NCI-H1694 (cell line): Measurements from ENCODE around the gene MMP24.
"Not testable (repeated sequence)": the region's sequence is repeated elsewhere in the genome, so short reads cannot be mapped to it uniquely, and the experiment has no call there.

Experiments used
- DNase-seq: peaks from one replicate; lab custom pipeline; 2025; lab: John Stamatoyannopoulos, UW

MMP24 gene

DNA sequence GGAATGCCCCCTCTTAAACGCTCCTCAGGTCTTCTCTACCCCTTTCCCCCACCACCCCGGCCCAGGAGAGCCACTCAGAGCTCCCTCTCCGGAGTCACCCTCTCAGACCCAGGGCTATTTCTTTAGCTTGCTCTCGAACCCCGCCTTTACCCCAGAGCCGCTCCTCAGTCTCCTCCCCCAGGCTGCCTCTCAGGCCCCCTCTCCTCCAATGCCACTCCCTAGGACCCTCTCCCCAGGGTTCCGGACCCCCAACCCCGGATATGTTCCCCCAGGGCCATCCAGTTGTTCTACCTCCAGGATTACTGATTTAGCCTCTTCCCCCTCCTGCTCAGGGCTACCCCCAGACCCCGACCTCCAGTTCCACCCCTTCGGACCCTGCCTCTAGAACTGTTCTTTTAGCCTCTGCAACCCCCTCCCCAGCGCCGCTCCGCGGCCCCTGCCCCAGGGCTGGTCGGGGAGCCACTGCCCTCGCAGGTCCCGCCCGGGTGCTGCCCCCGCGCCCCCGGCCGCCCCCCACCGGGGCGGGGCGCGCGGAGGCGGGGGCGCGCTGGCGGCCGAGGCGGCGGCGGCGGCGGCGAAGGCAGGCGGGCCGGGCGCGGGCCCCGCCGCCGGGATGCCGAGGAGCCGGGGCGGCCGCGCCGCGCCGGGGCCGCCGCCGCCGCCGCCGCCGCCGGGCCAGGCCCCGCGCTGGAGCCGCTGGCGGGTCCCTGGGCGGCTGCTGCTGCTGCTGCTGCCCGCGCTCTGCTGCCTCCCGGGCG lies at the start of gene MMP24:
MMP24 (plus strand) TSS at position 565 of the 758 bp plus-strand sequence; CDS start at position 614, 49 bp downstream.
- no peak for DNase-seq

DNA sequence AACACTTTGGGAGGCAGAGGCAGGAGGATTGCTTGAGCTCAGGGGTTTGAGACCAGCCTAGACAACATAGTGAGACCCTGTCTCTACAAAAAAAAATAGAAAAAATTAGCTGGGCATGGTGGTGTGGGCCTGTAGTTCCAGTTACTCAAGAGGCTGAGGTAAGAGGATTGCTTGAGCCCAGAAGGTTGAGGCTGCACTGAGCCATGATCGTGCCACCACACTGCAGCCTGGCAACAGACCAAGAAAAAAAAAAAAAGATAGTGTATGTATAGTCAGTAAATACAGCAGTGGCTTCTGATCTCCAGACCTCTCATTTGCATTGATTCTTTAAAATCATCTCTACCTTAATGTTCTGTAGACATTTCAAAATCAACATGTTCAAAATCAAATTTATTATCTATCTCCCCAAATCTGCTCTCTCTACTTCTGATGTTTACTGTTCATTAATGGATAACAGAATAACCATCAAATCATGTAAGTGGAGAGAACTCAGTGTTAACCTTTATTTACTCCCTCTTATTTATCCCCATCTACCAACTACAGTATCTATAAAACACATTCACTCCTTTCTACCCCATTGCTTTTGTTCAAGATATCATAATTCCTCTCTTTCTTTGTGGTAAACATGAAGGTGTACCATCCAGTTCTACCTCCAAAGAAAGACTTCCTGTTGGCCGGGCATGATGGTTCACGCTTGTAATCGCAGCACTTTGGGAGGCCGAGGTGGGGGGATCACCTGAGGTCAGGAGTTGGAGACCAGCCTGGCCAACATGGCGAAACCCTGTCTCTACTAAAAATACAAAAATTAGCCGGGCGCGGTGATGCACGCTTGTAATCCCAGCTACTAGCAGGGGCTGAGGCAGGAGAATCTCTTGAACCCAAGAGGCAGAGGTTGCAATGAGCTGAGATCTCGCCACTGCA lies 46.9 kb upstream of the MMP24 start:
- DNase-seq: no peak

DNA sequence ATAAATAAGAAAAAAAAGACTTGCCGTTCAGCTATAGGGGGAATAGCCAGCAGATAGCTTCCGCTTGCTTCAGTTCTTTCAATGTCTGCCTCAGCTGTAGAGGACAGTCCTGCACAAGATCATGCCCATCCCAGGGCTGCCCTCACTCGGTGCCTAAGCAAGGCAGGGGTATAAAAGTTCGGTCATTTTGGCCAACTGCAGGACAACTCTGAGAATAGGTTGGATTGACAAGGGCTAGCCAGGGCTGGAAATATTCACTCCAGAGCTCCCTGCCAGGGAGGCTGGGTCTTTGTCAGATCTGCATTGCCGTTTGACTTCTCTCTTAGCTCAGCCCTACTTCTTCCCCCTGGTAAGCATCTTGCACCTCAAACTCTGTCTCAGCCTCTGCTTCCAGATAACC lies 46.2 kb upstream of the MMP24 start:
- no peak for DNase-seq

DNA sequence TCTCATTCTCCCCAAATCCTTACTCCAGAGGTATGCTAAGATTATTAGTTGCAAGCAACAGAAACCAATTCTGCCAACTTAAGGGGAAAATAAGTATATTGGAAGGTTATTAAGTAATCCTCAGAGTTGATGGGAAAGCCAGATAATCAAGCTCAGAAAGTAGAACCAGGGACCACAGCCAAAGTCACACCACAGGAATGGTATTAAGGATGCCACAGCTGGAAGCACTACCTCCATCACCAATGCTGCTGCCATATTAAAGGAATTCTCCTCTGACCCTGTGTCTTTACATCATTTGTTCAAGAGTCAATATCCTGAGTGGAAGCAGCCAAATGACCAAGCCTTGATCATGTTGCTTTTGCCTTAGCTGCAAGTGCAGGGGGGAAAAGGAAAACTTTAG lies 44.8 kb upstream of the MMP24 start:
- DNase-seq: no peak

DNA sequence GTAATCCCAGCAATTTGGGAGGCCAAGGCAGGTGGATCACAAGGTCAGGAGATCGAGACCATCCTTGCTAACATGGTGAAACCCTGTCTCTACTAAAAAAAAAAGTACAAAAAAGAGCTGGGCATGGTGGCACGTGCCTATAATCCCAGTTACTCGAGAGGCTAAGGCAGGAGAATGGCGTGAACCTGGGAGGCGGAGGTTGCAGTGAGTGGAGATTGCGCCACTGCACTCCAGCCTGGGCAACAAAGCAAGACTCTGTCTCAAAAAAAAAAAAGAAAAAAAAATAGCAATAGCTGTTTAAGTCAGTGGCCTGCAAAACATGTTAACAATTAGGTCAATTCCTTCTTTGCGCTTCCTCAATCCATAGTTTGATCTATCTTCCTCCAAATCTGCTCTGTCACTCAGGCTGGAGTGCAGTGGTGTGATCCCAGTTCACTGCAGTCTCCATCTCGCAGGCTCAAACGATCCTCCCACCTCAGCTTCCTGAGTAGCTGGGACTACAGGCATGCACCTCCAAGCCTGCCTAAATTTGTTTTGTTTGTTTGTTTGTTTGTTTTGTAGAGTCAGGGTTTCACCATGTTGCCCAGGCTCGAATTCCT lies 39.7 kb upstream of the MMP24 start:
- not testable (repeated sequence) for DNase-seq

DNA sequence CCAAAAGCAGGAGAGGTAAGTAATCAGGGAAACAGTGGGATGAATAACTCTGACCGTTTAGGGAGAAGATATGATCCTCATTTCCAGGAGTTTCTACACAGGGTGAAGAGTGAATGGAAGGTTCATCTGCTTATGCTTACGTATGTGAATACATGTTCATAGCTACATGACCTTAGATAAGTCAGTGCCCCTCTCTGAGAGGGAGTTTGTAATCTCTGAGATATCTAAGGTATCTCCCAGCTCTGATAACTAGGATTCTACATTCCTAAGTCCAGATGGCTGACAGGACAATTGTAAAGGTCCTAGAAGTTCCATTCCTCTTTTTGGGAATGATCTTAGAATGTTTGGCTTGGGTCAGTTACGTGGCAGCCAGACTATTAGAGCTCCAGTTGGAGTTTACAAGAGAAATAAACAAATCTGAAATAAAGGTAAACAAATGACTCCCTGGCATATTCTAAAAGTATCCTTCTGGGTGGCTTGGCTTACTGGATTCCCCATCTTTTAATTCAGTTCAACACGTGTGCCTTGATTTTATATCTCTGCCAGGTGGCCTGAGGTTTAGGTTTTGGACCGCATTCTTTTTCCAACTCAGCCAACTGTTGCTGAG lies 38.8 kb upstream of the MMP24 start:
- DNase-seq: no peak

DNA sequence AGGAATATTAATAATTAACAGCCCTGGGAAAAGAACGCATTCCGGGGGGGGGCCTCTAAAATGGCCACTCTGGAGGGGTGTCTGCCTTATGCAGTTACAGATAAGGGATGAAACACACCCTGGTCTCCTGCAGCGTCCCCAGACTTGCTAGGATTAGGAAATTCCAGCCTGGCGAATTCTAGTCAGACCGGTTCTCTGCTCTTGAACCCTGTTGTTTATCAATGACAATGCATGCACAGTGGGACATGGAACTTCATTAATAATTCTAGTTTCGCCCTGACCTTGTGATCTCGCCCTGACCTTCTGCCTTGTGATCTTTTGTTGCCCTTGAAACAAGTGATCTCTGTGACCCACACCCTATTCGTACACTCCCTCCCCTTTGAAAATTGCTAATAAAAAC lies 37.3 kb upstream of the MMP24 start:
- not testable (repeated sequence) for DNase-seq

DNA sequence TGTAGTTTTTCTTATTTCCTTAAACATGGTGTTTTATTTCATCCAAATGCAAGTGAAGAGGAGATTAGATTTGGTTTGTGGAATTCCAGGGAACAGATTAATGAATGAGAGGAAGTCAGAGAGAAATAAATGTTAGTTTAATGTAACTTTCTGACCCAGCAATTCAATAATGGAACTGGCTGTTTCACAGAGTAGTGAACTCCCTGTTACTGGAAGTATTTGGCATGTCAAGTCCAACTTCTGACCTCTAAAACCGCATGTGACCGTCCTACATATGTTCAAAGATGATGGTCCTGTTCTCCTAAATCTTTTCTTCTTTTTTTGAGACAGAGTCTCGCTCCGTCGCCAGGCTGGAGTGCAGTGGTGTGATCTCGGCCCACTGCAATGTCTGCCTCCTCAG lies 35.9 kb upstream of the MMP24 start:
- DNase-seq: no peak

DNA sequence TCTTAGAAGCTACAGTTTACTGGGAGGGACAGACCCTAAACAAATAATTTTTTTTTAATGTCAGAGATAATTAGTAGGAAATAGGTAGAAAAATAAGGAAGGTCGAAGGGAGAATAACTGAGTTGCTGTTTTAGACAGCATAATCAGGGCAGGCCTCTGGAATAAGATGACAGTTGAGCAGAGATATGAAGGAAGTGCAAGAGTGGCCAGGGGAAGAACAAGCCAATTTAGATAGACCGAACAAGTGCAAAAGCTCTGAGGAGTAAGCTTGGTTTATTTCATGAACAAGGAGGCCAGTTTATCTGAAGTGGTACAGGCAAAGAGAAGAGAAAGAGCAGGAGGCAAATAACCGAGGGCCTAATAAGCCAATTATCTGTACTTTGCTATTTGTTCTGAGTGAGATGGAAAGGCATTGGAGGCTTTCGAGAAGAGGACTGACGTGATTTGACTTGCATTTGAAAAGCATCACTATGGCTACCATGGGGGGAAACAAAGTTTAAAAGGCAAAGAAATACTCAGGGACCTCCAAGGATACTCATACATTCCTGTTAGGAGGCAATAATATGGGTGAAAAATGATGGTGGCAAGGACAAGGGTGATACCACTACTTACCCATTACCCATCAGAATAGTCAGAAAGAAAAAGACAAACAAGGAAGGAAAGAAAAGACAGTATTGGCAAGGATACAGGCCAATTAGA lies 34.9 kb upstream of the MMP24 start:
- DNase-seq: no peak

DNA sequence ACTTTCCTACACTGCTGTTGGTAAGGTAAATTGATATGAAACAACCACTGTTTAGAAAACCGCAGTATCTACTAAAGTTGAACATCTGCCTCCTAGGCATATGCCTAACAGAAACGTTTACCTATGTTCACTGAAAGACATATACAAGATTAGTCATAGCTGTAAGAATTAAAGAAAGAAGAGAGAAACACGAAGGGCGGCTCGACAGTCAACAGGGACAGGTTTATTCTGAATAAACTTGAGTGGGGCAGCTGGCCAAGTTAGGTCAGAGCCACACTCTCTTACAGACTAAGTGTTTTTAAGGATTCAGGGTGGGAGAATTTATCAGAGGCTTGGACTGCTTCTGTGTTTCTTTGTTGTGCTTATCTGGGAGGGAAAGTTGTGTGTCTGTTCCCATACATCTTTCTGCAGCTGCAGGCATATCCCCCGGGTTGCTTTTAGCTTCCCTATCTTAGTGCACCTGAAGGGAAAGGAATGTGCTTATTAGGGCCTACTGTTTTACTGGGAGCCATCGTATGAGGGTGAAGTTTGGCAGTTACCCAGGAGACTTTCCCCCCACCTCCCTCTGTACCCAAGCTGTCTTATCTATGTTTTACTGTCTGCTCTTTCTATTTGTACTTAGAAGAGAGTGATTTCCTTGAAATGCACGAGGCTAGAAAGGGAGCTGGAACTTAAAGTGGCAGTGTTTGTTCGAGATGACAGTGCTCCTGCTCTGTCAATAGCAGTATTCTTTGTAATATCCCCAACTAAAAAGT lies 34.2 kb upstream of the MMP24 start:
- DNase-seq: no peak

DNA sequence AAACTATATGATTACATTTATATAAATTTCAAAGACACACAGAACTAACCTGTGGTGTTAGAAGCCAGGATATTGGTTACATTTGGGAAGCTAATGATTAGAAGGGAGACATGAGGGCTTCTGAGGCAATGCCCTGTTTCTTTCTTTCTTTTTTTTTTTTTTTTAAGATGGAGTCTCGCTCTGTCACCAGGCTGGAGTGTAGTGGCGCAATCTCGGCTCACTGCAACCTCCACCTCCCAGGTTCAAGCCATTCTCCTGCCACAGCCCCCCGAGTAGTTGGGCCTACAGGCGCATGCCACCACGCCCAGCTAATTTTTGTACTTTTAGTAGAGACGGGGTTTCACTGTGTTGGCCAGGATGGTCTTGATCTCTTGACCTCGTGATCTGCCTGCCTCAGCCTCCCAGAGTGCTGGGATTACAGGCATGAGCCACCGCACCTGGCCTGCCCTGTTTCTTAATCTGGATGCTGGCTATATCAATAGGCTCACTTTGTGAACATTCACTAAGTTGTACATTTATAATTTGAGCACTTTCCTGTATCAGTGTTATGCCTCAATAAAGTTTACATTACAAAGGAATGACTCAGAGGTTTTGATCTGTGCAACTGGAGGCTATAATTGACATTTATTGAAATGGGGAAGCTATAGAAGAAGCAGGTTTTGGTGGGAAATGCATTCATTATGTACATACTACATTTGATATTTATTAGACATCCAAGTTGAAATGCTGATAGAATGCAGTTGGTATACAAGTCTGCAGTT lies 33.3 kb upstream of the MMP24 start:
- not testable (repeated sequence) for DNase-seq

DNA sequence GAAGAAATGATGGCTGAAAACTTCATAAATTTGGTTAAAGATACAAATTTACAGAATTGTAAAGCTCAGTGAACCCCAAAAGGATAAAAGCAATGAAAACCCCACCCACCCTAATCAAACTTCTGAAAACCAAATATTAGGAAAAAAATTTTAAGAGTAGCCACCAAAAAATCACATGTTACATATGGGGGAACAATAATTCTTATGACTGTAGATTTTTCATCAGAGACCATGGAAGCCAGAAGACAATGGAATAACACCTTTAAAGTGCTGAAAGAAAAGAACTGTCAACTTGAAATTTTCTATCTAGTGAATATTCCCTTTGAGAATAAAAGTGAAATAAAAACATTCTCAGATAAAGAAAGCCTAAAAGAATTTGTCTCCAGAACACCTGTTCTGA lies 30.2 kb upstream of the MMP24 start:
- DNase-seq: no peak

DNA sequence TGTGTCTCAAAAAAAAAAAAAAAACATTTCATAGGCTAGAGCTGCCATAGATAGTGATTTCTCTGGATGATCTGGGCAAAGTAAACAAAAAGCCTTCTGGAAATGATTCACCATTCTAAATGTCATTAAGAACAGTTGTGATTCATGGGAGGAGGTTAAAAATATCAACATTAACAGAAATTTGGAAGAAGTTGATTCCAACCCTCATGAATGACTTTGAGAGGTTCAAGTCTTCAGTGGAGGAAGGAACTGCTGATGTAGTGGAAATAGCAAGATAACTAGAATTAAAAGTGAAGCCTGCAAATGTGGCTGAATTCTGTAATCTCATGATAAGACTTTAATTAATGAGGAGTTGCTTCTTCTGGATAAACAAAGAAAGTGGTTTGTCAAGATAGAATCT lies 26.8 kb upstream of the MMP24 start:
- no peak for DNase-seq

DNA sequence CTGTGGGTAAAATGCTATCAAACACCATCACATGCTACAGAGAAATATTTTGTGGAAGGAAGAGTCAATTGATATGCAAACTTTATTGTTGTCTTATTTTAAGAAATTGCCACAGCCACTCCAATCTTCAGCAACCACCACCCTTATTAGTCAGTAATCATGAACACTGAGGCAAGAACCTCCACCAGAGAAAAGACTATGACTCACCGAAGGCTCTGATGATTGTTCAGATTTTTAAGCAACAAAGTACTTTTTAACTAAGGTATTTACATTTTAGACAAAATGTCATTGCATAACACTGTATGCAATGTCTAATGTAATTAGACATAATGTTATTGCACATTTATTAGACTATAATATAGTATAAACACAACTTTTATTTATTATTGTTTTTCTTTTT lies 26.2 kb upstream of the MMP24 start:
- DNase-seq: no peak

DNA sequence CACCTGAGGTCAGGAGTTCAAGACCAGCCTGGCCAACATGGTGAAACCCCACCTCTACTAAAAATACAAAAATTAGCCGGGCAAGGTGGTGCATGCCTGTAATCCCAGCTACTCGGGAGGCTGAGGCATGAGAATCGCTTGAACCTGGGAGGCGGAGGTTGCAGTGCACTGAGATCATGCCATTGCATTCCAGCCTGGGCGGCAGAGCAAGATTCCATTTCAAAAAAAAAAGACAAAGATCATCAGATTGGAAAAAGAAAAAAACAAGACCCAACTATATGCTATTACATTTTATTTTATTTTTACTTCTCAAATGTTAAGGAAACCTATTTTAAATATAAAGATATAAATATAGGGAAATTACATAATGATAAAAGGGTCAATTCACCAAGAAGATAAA lies 25.0 kb upstream of the MMP24 start:
- DNase-seq: not testable (repeated sequence)

DNA sequence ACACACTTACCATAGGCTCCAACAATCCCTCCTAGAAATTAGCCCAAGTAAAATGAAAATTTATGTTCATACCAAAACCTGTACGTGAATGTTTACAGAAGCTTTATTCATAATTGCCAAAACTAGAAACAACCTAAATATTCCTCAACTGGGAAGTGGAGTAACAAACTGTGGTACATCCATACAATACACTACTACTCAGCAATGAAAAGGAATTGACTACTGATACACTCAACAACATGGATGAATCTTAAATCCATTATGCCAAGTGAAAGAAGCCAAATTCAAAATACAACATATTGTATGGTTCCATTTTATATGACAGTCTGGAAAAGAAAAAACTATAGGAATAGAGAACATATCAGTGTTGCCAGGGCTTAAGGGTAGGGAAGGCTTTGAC lies 19.7 kb upstream of the MMP24 start:
- no peak for DNase-seq

DNA sequence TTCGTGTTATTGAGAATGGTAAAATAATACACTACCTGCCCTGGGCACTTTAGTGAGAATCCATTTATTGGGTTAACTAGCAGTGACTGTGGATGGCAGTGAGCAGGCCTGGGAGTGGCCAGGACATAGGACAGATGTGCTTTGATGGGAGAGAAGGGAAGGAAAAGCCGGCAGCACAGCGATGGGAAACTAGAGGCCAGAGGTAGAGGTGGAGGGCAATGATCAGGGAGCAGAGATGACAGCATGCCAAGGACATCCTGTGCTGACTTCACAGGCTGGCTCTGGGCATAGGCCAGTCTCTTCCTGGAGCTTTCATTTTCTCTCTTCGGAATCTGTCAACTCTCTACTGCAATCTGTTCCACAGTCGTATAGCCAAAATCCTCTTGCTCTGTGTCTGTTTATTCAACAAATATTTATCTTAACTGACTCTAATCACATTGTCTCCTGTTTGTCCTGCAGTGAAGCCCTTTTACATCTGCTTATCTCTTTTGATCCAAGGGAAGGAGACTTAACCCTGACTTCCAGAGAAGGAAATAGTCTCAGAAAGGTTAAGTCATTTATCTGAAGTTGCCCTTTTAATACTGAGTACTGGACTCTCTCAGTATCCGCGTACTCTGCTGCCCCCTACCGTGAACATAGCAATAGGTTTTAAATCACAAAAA lies 18.4 kb upstream of the MMP24 start:
- DNase-seq: peak; percentile 70

DNA sequence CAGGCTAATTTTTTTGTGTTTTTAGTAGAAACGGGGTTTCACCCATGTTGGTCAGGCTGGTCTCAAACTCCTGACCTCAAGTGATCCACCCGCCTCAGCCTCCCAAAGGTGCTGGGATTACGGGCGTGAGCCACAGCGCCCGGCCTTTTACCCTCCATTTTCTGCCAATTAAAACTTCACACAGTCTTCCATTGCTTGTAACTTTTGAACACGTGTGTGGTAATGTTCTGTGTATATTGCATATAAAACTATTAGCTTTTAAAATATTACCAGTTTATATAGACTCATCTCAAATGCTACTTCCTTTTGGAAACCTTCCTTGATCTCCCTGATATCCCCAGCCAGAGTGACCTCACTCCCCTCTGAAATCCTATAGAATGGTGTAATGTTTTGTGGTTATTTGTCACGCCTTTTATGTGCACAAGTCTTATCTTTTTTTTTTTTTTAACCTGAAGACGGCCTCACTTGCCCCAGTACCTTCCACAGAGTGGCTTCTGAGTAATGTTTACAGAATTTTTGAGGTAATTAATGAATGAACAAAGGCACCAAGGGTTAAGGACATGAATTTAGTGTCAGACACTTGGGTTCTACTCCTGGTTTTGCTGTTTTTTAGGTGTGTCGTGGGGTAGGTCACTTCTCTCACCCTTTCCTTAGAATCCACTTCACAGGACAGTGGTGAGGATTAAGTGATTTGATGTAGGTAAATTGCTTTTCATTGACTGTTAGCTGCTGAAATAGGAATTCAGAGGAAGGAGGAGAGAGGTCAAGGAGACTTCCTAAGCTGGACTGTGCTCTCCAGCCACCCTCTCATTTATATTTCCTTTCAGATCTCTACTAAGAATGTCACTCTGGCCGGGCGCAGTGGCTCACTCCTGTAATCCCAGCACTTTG lies 11.2 kb upstream of the MMP24 start:
- DNase-seq: no peak

DNA sequence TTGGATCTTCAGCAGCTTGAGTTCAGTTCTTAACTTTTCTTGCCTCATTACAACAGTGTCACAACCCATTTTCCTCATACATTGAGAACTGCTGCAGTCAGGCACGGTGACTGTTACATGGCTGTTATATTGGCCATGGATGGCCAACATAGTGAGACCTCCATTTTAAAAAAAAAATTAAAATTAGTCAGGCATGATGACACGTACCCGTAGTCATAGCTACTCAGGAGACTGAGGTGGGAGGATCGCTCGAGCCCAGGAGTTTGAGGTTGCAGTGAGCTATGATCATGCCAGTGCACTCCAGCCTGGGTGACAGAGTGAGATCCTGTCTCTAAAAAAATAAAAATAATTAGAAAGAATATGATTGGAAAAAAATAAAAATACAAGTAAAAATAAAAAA lies 9.9 kb upstream of the MMP24 start:
- DNase-seq: no peak
